ENCODE data around the gene MRPS25. TPM values are rescaled to one million over a fixed set of nuclear protein-coding genes. Genes with fewer than 3 reads are reported as not detected.
A peak's percentile ranks its signal among the peaks of the same experiment; 100 is the strongest.

MRPS25 gene
- total and polyA plus RNA-seq, 9 of the 15 experiments (the other 6 are each of a cell fraction or from before 2014, with no cell fraction given): 34.3 to 129 (median 78.2) TPM

DNA sequence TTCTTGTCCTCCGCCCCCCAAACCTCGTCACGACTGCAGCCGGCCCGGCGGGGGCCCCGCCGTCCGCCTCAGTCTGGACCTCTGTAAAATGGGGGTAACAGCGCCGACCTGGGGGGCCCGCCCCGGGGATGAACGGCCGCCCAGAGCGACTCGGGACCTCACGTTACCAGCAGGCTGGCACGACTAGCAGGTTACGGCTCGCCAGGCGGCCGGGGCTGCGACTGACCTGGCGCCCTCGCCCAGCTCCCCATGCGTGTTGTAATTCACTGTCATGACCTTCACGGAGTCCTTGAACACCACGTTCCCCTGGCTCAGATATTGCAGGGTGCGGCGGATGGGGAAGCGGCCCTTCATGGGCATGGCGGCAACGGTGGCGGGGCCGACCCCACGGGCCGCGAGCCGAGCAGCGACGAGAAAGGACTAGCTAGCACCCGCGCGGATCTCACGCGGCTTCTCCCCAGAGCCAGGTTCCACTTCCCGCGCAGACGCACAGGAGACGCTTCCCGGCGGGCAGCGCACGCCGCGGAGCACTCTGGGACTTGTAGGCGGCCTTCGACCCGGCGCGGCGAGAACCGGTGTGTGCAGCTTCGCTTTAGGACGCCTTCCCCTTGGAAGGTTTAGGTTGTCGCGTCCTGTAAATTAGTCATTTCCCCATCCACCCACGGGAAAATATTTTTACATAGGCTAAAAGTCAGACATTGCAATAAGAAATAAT, at the start of gene MRPS25 (continued):
- TF ChIP-seq PHB2 (IDR thresholded peaks at IDR 0.05; ENCODE audit: low read depth) (no peak), CHD4 (IDR thresholded peaks at IDR 0.05; ENCODE audit: insufficient read depth, insufficient replicate concordance, low read depth, low read length, poor library complexity, severe bottlenecking) (no peak), ZNF584 (CRISPR knock-in tag; IDR thresholded peaks at IDR 0.05; ENCODE audit: low read depth) (no peak; the same call in 1 of the 2 replicates), ZNF133 (CRISPR knock-in tag; IDR thresholded peaks at IDR 0.05) (no peak), HOXB6 (CRISPR knock-in tag; IDR thresholded peaks at IDR 0.05; ENCODE audit: borderline replicate concordance) (no peak), CBFB (CRISPR knock-in tag; IDR thresholded peaks at IDR 0.05) (peak; percentile 87; the same call in 1 of the 2 replicates), ZNF699 (CRISPR knock-in tag; IDR thresholded peaks at IDR 0.05; ENCODE audit: insufficient replicate concordance) (no peak), PURB (CRISPR knock-in tag; IDR thresholded peaks at IDR 0.05; ENCODE audit: low read depth) (no peak), SRSF3 (IDR thresholded peaks at IDR 0.05; ENCODE audit: insufficient read depth, low read length) (peak; percentile 92; the same call in 1 of the 2 replicates), SUPT5H (IDR thresholded peaks at IDR 0.05) (peak; percentile 99), TRIM24 (IDR thresholded peaks at IDR 0.05) (no peak), MTA2 (IDR thresholded peaks at IDR 0.05; ENCODE audit: low read depth) (no peak)
- TF ChIP-seq, protein P1, sequence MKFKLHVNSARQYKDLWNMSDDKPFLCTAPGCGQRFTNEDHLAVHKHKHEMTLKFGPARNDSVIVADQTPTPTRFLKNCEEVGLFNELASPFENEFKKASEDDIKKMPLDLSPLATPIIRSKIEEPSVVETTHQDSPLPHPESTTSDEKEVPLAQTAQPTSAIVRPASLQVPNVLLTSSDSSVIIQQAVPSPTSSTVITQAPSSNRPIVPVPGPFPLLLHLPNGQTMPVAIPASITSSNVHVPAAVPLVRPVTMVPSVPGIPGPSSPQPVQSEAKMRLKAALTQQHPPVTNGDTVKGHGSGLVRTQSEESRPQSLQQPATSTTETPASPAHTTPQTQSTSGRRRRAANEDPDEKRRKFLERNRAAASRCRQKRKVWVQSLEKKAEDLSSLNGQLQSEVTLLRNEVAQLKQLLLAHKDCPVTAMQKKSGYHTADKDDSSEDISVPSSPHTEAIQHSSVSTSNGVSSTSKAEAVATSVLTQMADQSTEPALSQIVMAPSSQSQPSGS (CRISPR knock-in tag; IDR thresholded peaks at IDR 0.05): no peak
- TF ChIP-seq, protein P2, sequence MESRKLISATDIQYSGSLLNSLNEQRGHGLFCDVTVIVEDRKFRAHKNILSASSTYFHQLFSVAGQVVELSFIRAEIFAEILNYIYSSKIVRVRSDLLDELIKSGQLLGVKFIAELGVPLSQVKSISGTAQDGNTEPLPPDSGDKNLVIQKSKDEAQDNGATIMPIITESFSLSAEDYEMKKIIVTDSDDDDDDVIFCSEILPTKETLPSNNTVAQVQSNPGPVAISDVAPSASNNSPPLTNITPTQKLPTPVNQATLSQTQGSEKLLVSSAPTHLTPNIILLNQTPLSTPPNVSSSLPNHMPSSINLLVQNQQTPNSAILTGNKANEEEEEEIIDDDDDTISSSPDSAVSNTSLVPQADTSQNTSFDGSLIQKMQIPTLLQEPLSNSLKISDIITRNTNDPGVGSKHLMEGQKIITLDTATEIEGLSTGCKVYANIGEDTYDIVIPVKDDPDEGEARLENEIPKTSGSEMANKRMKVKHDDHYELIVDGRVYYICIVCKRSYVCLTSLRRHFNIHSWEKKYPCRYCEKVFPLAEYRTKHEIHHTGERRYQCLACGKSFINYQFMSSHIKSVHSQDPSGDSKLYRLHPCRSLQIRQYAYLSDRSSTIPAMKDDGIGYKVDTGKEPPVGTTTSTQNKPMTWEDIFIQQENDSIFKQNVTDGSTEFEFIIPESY (CRISPR knock-in tag; IDR thresholded peaks at IDR 0.05): peak; percentile 20; the same call in 1 of the 2 replicates
- TF ChIP-seq, protein P3, sequence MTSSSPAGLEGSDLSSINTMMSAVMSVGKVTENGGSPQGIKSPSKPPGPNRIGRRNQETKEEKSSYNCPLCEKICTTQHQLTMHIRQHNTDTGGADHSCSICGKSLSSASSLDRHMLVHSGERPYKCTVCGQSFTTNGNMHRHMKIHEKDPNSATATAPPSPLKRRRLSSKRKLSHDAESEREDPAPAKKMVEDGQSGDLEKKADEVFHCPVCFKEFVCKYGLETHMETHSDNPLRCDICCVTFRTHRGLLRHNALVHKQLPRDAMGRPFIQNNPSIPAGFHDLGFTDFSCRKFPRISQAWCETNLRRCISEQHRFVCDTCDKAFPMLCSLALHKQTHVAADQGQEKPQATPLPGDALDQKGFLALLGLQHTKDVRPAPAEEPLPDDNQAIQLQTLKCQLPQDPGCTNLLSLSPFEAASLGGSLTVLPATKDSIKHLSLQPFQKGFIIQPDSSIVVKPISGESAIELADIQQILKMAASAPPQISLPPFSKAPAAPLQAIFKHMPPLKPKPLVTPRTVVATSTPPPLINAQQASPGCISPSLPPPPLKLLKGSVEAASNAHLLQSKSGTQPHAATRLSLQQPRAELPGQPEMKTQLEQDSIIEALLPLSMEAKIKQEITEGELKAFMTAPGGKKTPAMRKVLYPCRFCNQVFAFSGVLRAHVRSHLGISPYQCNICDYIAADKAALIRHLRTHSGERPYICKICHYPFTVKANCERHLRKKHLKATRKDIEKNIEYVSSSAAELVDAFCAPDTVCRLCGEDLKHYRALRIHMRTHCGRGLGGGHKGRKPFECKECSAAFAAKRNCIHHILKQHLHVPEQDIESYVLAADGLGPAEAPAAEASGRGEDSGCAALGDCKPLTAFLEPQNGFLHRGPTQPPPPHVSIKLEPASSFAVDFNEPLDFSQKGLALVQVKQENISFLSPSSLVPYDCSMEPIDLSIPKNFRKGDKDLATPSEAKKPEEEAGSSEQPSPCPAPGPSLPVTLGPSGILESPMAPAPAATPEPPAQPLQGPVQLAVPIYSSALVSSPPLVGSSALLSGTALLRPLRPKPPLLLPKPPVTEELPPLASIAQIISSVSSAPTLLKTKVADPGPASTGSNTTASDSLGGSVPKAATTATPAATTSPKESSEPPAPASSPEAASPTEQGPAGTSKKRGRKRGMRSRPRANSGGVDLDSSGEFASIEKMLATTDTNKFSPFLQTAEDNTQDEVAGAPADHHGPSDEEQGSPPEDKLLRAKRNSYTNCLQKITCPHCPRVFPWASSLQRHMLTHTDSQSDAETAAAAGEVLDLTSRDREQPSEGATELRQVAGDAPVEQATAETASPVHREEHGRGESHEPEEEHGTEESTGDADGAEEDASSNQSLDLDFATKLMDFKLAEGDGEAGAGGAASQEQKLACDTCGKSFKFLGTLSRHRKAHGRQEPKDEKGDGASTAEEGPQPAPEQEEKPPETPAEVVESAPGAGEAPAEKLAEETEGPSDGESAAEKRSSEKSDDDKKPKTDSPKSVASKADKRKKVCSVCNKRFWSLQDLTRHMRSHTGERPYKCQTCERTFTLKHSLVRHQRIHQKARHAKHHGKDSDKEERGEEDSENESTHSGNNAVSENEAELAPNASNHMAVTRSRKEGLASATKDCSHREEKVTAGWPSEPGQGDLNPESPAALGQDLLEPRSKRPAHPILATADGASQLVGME (CRISPR knock-in tag; IDR thresholded peaks at IDR 0.05): no peak
- TF ChIP-seq, protein P4, sequence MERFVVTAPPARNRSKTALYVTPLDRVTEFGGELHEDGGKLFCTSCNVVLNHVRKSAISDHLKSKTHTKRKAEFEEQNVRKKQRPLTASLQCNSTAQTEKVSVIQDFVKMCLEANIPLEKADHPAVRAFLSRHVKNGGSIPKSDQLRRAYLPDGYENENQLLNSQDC (CRISPR knock-in tag; IDR thresholded peaks at IDR 0.05): no peak

Measured in K562 (cell line).